Activated T-cell treated with anti-CD3 and anti-CD28 coated beads, Interleukin-2, amount 50 U/mL, for 72 hours (primary cell): Measurements from ENCODE around the gene P3H1. TPM values are rescaled to one million over a fixed set of nuclear protein-coding genes. Genes with fewer than 3 reads are reported as not detected.

Experiments
- ATAC-seq, 2 donors: fragments of 150-1000 bp; cut with Tn5 transposase; replicated peaks in 1 of 2; 2 replicates each; pipeline ENCODE4 v1.10.0; 2021; ENCODE audit warnings: moderate library complexity in 2 of 2, mild to moderate bottlenecking in 1 of 2
- DNase-seq, 2 donors: peaks; one replicate each; pipeline ENCODE4 v3.0.0; 2021 to 2022; ENCODE audit warnings: mixed read lengths in 1 of 2
- H3K27ac Mint-ChIP-seq: one replicate; pipeline ENCODE4 v1.8.0; 2022; ENCODE audit warnings: mild to moderate bottlenecking, moderate library complexity, mixed read lengths
- H3K27me3 Mint-ChIP-seq: one replicate; pipeline ENCODE4 v1.8.0; 2022; ENCODE audit warnings: low read depth, mixed read lengths
- H3K36me3 Mint-ChIP-seq, 2 donors: one replicate each; pipeline ENCODE4 v1.8.0; 2022; ENCODE audit warnings: mixed read lengths in 2 of 2, mild to moderate bottlenecking in 1 of 2; ENCODE audit not compliant: insufficient read depth in 2 of 2
- H3K4me1 Mint-ChIP-seq: one replicate; pipeline ENCODE4 v1.8.0; 2022; ENCODE audit warnings: low read depth, mixed read lengths
- H3K4me3 Mint-ChIP-seq, 2 donors: one replicate each; pipeline ENCODE4 v1.8.0; 2022; ENCODE audit warnings: mild to moderate bottlenecking in 2 of 2, mixed read lengths in 2 of 2, moderate library complexity in 2 of 2
- H3K9me3 Mint-ChIP-seq, 2 donors: one replicate each; pipeline ENCODE4 v1.8.0; 2022; ENCODE audit warnings: mixed read lengths in 2 of 2
- total RNA-seq, 2 donors: library from RNA; stranded (reverse); gene quantifications; one replicate each; pipeline ENCODE4 v1.2.3, GENCODE V29; 2022

P3H1 gene
- total RNA-seq, 2 donors from 2014 or later: 32.6 to 36.0 TPM

- peak; percentile 81 to 83 for ATAC-seq
- DNase-seq: peak; percentile 49 to 55
- Mint-ChIP-seq H3K27ac (no peak within 1 kb of the TSS), H3K9me3 (no peaks in the 10 kb centered on the region), H3K36me3 (peaks cover 5 to 10% of the 10 kb centered on the region in 2 donors), H3K4me1 (peaks cover 17% of the 10 kb centered on the region), H3K4me3 (peak within 1 kb of the TSS; percentile 63 to 73), H3K27me3 (no peaks in the 10 kb centered on the region)
Observed at GRCh38 chr1:42784946-42785693, 18.3 kb upstream of the P3H1 start, which contains the start of gene TMEM269. Gene TMEM269, plus strand, starts transcription at chr1:42784991. Its CDS starts 4,903 bp downstream, at chr1:42789894.

- Mint-ChIP-seq H3K9me3 (no peaks in the 10 kb centered on the region), H3K4me3 (peak overlapping the region in 1 of 2 donors; percentile 17), H3K27me3 (no peaks in the 10 kb centered on the region), H3K4me1 (peaks cover 21% of the 10 kb centered on the region), H3K36me3 (peaks cover 5 to 10% of the 10 kb centered on the region in 2 donors), H3K27ac (no peak overlapping the region)
- no peak for DNase-seq
- ATAC-seq: no peak
Observed at GRCh38 chr1:42784547-42784945, 17.7 kb upstream of the P3H1 start.

GRCh38 chr1:42783092-42783491 is 16.3 kb upstream of the P3H1 start:
- no peak overlapping the region for H3K27ac Mint-ChIP-seq
- no peak overlapping the region for H3K4me3 Mint-ChIP-seq
- H3K36me3 Mint-ChIP-seq: peaks cover 8 to 16% of the 10 kb centered on the region in 2 donors
- no peak for DNase-seq
- no peaks in the 10 kb centered on the region for H3K27me3 Mint-ChIP-seq
- H3K4me1 Mint-ChIP-seq: peaks cover 22% of the 10 kb centered on the region
- ATAC-seq: no peak
- no peaks in the 10 kb centered on the region for H3K9me3 Mint-ChIP-seq

- ATAC-seq: no peak
- H3K9me3 Mint-ChIP-seq: no peaks in the 10 kb centered on the region
- H3K4me1 Mint-ChIP-seq: peaks cover 19% of the 10 kb centered on the region
- DNase-seq: no peak
- H3K4me3 Mint-ChIP-seq: no peak overlapping the region
- H3K36me3 Mint-ChIP-seq: peaks cover 8 to 17% of the 10 kb centered on the region in 2 donors
- no peaks in the 10 kb centered on the region for H3K27me3 Mint-ChIP-seq
- no peak overlapping the region for H3K27ac Mint-ChIP-seq
Observed at GRCh38 chr1:42780176-42780575, 13.3 kb upstream of the P3H1 start.

- H3K4me1 Mint-ChIP-seq: peaks cover 17% of the 10 kb centered on the region
- peaks cover 8 to 17% of the 10 kb centered on the region in 2 donors for H3K36me3 Mint-ChIP-seq
- no peak overlapping the region for H3K4me3 Mint-ChIP-seq
- no peak overlapping the region for H3K27ac Mint-ChIP-seq
- H3K9me3 Mint-ChIP-seq: no peaks in the 10 kb centered on the region
- ATAC-seq (peak in 1 of 2 donors; percentile 39), DNase-seq (no peak)
- no peaks in the 10 kb centered on the region for H3K27me3 Mint-ChIP-seq
Observed at GRCh38 chr1:42779725-42780124, 12.9 kb upstream of the P3H1 start.

- ATAC-seq: peak; percentile 51 to 62
- Mint-ChIP-seq H3K36me3 (peaks cover 6 to 14% of the 10 kb centered on the region in 2 donors), H3K27ac (peak overlapping the region; percentile 74), H3K4me3 (no peak overlapping the region), H3K9me3 (no peaks in the 10 kb centered on the region), H3K4me1 (peaks cover 20% of the 10 kb centered on the region), H3K27me3 (no peaks in the 10 kb centered on the region)
- peak; percentile 34 to 37 for DNase-seq
Observed at GRCh38 chr1:42777852-42778251, 11.0 kb upstream of the P3H1 start.

- Mint-ChIP-seq H3K36me3 (peaks cover 5 to 10% of the 10 kb centered on the region in 2 donors), H3K27ac (peak overlapping the region; percentile 34)
Observed at GRCh38 chr1:42776502-42776901, 9.7 kb upstream of the P3H1 start.

GRCh38 chr1:42774928-42775526 is 8.2 kb upstream of the P3H1 start:
- Mint-ChIP-seq H3K4me1 (peaks cover 40% of the 10 kb centered on the region), H3K36me3 (peaks cover 7 to 15% of the 10 kb centered on the region in 2 donors), H3K4me3 (no peak overlapping the region), H3K27me3 (no peaks in the 10 kb centered on the region), H3K9me3 (no peaks in the 10 kb centered on the region), H3K27ac (peak overlapping the region; percentile 77)
- ATAC-seq: no peak
- no peak for DNase-seq

More at GRCh38 chr1:42776502-42776901, 9.7 kb upstream of the P3H1 start:
- Mint-ChIP-seq H3K27me3 (no peaks in the 10 kb centered on the region), H3K4me3 (no peak overlapping the region), H3K4me1 (peaks cover 28% of the 10 kb centered on the region), H3K9me3 (no peaks in the 10 kb centered on the region)
- no peak for DNase-seq
- no peak for ATAC-seq

- Mint-ChIP-seq H3K27me3 (no peaks in the 10 kb centered on the region), H3K4me1 (peaks cover 52% of the 10 kb centered on the region), H3K27ac (peak overlapping the region; percentile 88), H3K9me3 (no peaks in the 10 kb centered on the region), H3K36me3 (peaks cover 6 to 19% of the 10 kb centered on the region in 2 donors), H3K4me3 (peak overlapping the region in 1 of 2 donors; percentile 1)
- DNase-seq (no peak), ATAC-seq (peak in 1 of 2 donors; percentile 66)
Observed at GRCh38 chr1:42773420-42773819, 6.6 kb upstream of the P3H1 start.

- peaks cover 55% of the 10 kb centered on the region for H3K4me1 Mint-ChIP-seq
Observed at GRCh38 chr1:42769811-42770210, 3.0 kb upstream of the P3H1 start.

GRCh38 chr1:42768172-42768571 is 1.3 kb upstream of the P3H1 start:
- Mint-ChIP-seq H3K27me3 (no peaks in the 10 kb centered on the region), H3K4me1 (peaks cover 47% of the 10 kb centered on the region), H3K9me3 (no peaks in the 10 kb centered on the region), H3K36me3 (peaks cover 8 to 14% of the 10 kb centered on the region in 2 donors), H3K4me3 (no peak overlapping the region), H3K27ac (peak overlapping the region; percentile 44)
- DNase-seq (no peak), ATAC-seq (no peak)

More at GRCh38 chr1:42769811-42770210, 3.0 kb upstream of the P3H1 start:
- ATAC-seq (no peak), DNase-seq (no peak)
- no peak overlapping the region for H3K27ac Mint-ChIP-seq
- H3K27me3 Mint-ChIP-seq: no peaks in the 10 kb centered on the region
- peaks cover 8 to 14% of the 10 kb centered on the region in 2 donors for H3K36me3 Mint-ChIP-seq
- H3K4me3 Mint-ChIP-seq: peak overlapping the region; percentile 19 to 45
- H3K9me3 Mint-ChIP-seq: no peaks in the 10 kb centered on the region

- H3K9me3 Mint-ChIP-seq: no peaks in the 10 kb centered on the region
- peak; percentile 16 to 38 for ATAC-seq
- DNase-seq: no peak
- no peak overlapping the region for H3K4me3 Mint-ChIP-seq
- H3K4me1 Mint-ChIP-seq: peaks cover 43% of the 10 kb centered on the region
- peaks cover 8 to 14% of the 10 kb centered on the region in 2 donors for H3K36me3 Mint-ChIP-seq
- no peaks in the 10 kb centered on the region for H3K27me3 Mint-ChIP-seq
- peak overlapping the region; percentile 44 for H3K27ac Mint-ChIP-seq
Observed at GRCh38 chr1:42767510-42768000, 727 bp upstream of the P3H1 start.
